Stomach smooth muscle (tissue), 2 donors: ENCODE results near the gene INSR.
"Not testable (repeated sequence)": the region's sequence is repeated elsewhere in the genome, so short reads cannot be mapped to it uniquely, and the experiment has no call there.

Experiments used
- H3K27ac ChIP-seq: one replicate; pipeline ENCODE4 v1.7.0; 2013; ENCODE audit warnings: mild to moderate bottlenecking, low read length, inconsistent platforms
- H3K27me3 ChIP-seq, 2 donors: one replicate each; pipeline ENCODE4 v1.7.0; 2013; ENCODE audit warnings: low read length in 2 of 2; ENCODE audit not compliant: insufficient read depth in 2 of 2, control insufficient read depth in 1 of 2
- H3K36me3 ChIP-seq, 2 donors: one replicate each; pipeline ENCODE4 v1.7.0; 2013; ENCODE audit warnings: low read length in 2 of 2; ENCODE audit not compliant: control insufficient read depth in 2 of 2, insufficient read depth in 2 of 2
- H3K4me1 ChIP-seq: one replicate; pipeline ENCODE4 v1.7.0; 2013; ENCODE audit warnings: low read length; ENCODE audit not compliant: control insufficient read depth, insufficient read depth
- H3K4me3 ChIP-seq, 2 donors: one replicate each; pipeline ENCODE4 v1.7.0; 2013; ENCODE audit warnings: low read length in 2 of 2
- H3K9ac ChIP-seq, 2 donors: one replicate each; pipeline ENCODE4 v1.7.0; 2013; ENCODE audit warnings: low read length in 2 of 2, mild to moderate bottlenecking in 1 of 2
- H3K9me3 ChIP-seq, 2 donors: one replicate each; pipeline ENCODE4 v1.7.0; 2013; ENCODE audit warnings: low read length in 2 of 2; ENCODE audit not compliant: control insufficient read depth in 2 of 2
- donor health status: healthy.
- donor health status: Pancreatic carcinoma.

Gene INSR

DNA sequence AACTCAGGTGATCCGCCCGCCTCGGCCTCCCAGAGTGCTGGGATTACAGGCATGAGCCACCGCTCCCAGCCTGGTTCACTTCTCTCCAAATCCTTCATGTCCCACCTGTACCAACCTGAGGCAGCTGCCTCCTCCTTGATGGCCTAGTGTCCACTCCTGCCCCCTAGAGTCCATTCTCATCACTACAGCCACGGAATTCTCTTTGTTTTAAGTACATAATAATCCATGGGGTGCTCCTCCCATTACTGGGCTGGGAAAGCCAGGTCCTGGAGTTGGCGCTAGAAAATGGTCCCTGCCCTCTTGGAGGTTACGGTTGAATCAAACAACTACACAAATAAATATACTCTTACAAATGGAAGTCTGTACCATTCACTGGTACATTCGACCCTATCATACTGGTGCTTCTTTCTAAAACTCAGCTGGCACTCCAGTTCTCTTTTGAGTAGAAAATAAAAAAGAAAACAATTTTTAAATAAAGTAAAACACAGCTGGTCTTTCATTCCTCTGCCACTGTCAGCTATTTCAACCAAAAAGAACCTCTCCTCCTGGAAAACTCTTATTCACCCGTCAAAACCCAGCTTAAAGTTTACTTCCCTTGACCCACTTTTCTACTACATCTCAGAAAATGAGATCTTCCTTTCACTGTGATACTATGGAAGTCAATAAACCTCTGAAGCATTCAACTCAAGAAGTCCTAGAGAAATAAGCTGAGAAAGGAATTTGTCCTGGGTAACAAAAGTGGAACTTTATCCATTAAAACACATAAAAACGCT lies 32.1 kb upstream of the INSR start:
- Histone ChIP-seq H3K27me3 (no peaks in the 10 kb centered on the region), H3K9me3 (peaks cover 0 to 1% of the 10 kb centered on the region in 2 donors), H3K36me3 (no peaks in the 10 kb centered on the region), H3K9ac (no peak overlapping the region), H3K4me3 (no peak overlapping the region), H3K4me1 (no peaks in the 10 kb centered on the region), H3K27ac (no peak overlapping the region)

DNA sequence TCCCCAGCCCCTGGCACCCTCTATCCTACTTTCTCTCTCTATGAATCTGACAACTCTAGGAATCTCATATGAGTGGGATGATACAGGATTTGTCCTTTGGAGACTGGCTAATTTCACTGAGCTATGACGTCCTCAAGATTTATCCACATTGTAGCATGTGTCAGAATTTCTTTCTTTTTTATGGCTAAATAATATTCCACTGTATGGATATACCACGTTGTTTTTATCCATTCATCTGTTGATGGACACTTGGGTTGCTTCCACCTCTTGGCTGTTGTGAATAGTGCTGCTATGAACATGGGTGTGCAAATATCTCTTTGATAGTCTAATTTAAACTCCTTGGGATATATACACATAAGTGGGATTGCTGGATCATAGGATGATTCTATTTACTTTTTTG lies 24.0 kb upstream of the INSR start:
- Histone ChIP-seq H3K27ac (no peak overlapping the region), H3K4me1 (no peaks in the 10 kb centered on the region), H3K9me3 (peaks cover 3% of the 10 kb centered on the region in 2 donors), H3K27me3 (no peaks in the 10 kb centered on the region), H3K4me3 (no peak overlapping the region), H3K36me3 (no peaks in the 10 kb centered on the region), H3K9ac (no peak overlapping the region)

DNA sequence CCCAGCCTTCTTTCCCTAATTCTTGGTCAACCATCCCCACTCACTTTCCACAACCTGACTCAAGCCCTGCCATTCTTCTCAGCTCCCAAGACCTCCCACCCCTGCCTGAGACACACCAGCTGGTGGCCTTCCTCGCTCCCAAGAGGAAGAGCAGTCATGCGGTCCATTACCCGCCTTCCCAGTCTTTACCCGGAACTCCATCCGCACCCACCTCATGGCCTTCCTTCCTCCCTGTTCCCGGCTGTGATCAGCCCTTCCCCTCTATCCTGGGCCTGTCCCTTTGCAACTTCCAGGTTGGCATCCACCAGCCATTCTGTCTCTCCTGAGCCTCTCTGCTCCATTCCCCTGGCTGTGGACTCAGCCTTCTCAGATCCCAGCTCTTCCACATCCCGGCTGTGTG lies 18.6 kb upstream of the INSR start:
- H3K36me3 ChIP-seq = no peaks in the 10 kb centered on the region
- H3K27ac ChIP-seq = no peak overlapping the region
- no peak overlapping the region for H3K9ac ChIP-seq
- no peaks in the 10 kb centered on the region for H3K4me1 ChIP-seq
- no peak overlapping the region for H3K4me3 ChIP-seq
- no peaks in the 10 kb centered on the region for H3K27me3 ChIP-seq
- peaks cover 0 to 3% of the 10 kb centered on the region in 2 donors for H3K9me3 ChIP-seq

DNA sequence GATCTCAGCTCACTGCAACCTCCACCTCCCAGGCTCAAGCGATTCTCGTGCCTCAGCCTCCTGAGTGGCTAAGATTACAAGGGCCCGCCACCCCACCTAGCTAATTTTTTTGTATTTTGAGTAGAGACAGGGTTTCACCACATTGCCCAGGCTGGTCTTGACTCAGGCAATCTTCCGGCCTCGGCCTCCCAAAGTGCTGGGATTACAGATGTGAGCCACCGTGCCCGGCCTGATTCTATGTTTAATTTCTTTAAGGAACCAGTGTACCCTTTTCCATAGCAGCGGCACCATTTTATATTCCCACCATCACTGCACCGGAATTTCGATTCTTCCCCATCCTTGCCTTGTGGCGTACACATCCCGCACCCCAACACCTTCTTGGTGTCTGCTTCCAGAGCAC lies 17.7 kb upstream of the INSR start:
- no peak overlapping the region for H3K27ac ChIP-seq
- H3K4me1 ChIP-seq = no peaks in the 10 kb centered on the region
- no peak overlapping the region for H3K4me3 ChIP-seq
- no peak overlapping the region for H3K9ac ChIP-seq
- no peaks in the 10 kb centered on the region for H3K27me3 ChIP-seq
- peaks cover 0 to 3% of the 10 kb centered on the region in 2 donors for H3K9me3 ChIP-seq
- H3K36me3 ChIP-seq = no peaks in the 10 kb centered on the region

DNA sequence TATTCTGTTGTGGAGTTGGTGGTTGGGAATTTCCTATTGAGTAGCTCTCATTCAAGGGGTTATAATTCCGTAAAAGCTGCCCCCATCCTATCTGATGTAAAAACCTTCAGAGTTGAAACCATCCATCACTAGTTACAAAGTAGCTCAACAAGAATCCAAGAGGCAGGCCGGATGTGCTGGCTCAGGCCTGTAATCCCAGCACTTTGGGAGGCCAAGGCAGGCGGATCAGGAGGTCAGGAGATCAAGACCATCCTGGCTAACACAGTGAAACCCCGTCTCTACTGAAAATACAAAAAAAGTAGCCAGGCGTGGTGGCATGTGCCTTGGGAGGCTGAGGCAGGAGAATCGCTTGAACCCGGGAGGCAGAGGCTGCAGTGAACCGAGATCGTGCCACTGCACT lies 14.1 kb upstream of the INSR start:
- not testable (repeated sequence) for H3K4me3 ChIP-seq, H3K4me1 ChIP-seq, H3K36me3 ChIP-seq, H3K27ac ChIP-seq, H3K27me3 ChIP-seq, H3K9ac ChIP-seq, H3K9me3 ChIP-seq

DNA sequence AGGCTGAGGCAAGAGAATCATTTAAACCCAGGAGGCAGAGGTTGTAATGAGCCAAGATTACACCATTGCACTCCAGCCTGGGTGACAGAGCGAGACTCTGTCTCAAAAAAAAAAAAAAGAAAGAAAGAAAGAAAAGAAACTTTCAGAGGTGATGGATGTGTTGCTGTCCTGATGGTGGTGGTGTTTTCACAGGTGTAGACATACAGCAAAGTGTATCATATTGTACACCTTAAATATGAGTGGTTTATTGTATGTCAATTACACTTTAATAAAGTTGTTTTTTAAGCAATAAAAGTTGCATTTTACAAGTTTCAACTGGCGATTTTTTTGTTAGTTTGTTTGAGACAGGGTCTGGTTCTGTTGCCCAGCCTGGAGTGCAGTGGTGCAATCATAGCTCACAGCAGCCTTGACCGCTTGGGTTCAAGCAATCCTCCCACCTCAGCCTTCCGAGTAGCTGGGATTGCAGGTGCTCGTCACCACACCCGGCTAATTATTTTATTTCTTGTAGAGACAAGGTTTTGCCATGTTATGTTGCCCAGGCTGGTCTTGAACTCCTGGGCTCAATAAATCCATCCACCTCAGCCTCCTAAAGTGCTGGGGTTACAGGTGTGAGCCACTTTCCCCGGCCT lies 13.5 kb upstream of the INSR start:
- no peaks in the 10 kb centered on the region for H3K9me3 ChIP-seq
- H3K27me3 ChIP-seq = no peaks in the 10 kb centered on the region
- no peaks in the 10 kb centered on the region for H3K36me3 ChIP-seq
- no peak overlapping the region for H3K27ac ChIP-seq
- no peak overlapping the region for H3K9ac ChIP-seq
- H3K4me3 ChIP-seq = no peak overlapping the region
- no peaks in the 10 kb centered on the region for H3K4me1 ChIP-seq

DNA sequence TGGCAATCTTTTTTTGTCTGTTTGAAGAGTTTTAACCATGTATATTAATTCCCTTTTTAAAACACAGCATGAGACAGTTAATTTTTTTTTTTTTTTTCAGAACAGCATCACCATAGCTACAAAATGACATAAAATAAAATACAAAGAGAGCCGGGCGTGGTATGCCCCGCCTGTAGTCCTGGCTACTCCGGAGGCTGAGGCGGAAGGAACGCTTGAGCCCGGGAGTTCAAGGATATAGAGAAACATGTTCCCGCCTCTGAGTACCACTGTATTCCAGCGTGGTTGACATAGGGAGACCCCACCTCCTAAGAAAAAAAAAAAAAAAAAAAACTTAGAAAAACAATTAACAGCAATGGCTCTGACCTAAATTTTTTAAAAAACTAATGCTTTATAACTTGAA lies 10.0 kb upstream of the INSR start:
- Histone ChIP-seq H3K27ac (no peak overlapping the region), H3K36me3 (no peaks in the 10 kb centered on the region), H3K4me3 (no peak overlapping the region), H3K9me3 (no peaks in the 10 kb centered on the region), H3K27me3 (no peaks in the 10 kb centered on the region), H3K9ac (no peak overlapping the region), H3K4me1 (no peaks in the 10 kb centered on the region)

DNA sequence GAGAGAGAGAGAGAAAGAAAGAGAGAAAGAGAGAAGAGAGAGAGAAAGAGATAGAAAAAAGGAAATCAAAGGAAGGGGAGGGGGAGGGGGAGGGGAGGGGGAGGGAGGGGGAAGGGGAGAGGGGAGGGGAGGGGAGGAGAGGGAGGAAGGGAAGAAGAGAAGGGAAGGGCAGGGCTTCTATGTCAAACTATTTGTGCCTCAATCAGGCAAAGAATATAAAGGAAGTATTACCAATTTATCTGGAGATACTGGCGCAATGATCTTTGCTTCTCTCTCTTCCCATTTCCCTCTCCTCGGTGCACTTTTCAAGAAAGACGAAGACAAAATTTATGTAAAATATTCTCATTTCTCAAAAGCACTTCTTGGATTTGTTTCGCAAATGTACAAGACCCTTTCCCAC lies 9.3 kb upstream of the INSR start:
- H3K27ac ChIP-seq = no peak overlapping the region
- no peak overlapping the region for H3K4me3 ChIP-seq
- no peak overlapping the region for H3K9ac ChIP-seq
- no peaks in the 10 kb centered on the region for H3K36me3 ChIP-seq
- no peaks in the 10 kb centered on the region for H3K4me1 ChIP-seq
- no peaks in the 10 kb centered on the region for H3K27me3 ChIP-seq
- no peaks in the 10 kb centered on the region for H3K9me3 ChIP-seq

DNA sequence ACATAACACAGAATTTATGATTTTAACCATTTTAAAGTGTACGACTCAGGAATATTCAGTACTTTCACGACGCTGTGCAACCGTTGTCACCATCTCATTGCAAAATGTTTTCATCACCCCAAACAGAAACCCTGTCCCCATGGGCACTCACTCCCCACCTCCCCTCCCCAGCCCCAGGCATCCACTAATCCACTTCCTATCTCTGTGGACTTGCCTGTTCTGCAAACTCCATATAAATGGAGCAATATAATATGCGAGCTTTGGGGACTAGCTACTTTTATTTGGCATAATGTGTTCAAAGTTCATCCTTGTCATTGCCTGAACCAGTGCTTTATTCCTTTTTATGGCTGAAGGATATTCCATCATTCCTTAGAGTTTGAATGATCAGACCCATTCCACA lies 7.3 kb upstream of the INSR start:
- Histone ChIP-seq H3K9ac (no peak overlapping the region), H3K36me3 (no peaks in the 10 kb centered on the region), H3K9me3 (no peaks in the 10 kb centered on the region), H3K27me3 (no peaks in the 10 kb centered on the region), H3K27ac (no peak overlapping the region), H3K4me3 (no peak overlapping the region), H3K4me1 (no peaks in the 10 kb centered on the region)

DNA sequence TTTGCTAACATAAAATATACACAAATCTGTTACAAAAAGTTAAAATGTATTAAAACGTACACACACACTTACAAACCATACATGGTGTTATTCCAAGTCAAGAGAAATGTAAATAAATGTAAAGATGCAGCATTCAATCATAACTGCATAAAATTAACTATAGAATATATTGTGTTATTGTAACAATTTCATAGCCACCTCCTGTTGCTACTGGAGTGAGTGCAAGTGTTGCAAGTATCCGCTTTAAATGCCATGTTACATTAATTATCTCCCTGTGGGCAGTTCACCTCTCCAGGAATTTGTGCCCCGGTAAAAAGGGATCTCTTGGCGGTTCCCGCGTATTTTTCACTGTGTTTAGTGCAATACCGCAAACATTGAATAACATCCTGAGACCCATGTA lies 3.5 kb upstream of the INSR start:
- Histone ChIP-seq H3K27ac (no peak overlapping the region), H3K4me3 (no peak overlapping the region), H3K4me1 (peaks cover 14% of the 10 kb centered on the region), H3K36me3 (no peaks in the 10 kb centered on the region), H3K9ac (no peak overlapping the region), H3K27me3 (no peaks in the 10 kb centered on the region), H3K9me3 (no peaks in the 10 kb centered on the region)

DNA sequence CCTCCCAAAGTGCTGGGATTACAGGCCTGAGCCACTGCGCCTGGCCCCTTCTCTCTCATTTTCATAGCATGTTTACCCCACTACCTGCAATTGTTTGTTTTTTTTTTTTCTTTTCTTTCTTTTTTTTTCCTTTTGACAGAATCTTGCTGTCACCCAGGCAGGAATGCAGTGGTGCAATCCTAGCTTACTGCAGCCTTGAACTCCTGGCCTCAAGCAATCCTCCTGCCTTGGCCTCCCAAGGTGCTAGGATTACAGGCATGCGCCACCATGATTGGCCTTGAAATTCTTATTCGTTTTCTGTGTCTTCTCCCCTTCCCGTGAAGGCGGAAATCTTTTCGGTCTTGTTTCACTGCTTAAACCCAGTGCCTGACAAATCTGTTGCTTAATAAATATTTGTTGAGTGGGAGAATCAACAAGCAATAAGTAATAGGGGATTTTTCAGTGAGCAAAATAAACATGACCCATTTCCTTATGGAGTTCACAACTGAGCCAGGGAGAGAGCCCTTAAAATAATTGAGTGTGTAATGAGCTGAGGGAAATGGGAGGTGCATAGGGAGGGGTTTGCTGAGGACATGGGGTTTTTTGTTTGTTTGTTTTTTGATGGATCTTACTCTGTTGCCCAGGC lies 1.8 kb upstream of the INSR start:
- Histone ChIP-seq H3K4me1 (peaks cover 17% of the 10 kb centered on the region), H3K27me3 (no peaks in the 10 kb centered on the region), H3K4me3 (no peak overlapping the region), H3K9ac (no peak overlapping the region), H3K9me3 (no peaks in the 10 kb centered on the region), H3K36me3 (no peaks in the 10 kb centered on the region), H3K27ac (no peak overlapping the region)
